Fibroblast of villous mesenchyme (primary cell): Measurements from ENCODE around the gene MED6. TPM values are rescaled to one million over a fixed set of nuclear protein-coding genes. Genes with fewer than 3 reads are reported as not detected.

Experiments
- DNase-seq: peaks from one replicate; pipeline ENCODE4 v3.0.0-alpha.2; 2010; ENCODE audit warnings: low read depth
- H3K4me3 ChIP-seq: 2 replicates; pipeline ENCODE4 v1.5.1; 2011; ENCODE audit warnings: low read depth, mild to moderate bottlenecking, low read length
- small RNA-seq: library from RNA; depleted of rRNA; stranded (forward); fragments of <200 nt; gene quantifications from one replicate; pipeline ENCODE3, GENCODE V24; 2012
- total RNA-seq: library from RNA; depleted of rRNA; stranded (reverse); fragments of >200 nt; gene quantifications from 2 replicates; pipeline ENCODE4 v1.2.3, GENCODE V29; 2012
- TF ChIP-seq, protein P1 (sequence below): IDR thresholded peaks from 2 replicates; pipeline ENCODE4 v1.5.1; 2012; ENCODE audit warnings: low read depth, mild to moderate bottlenecking, low read length; ENCODE audit not compliant: insufficient read depth

The MED6 gene
- total RNA-seq, 1 donor = 38.4 TPM

- no peak for DNase-seq
- H3K4me3 ChIP-seq = no peak overlapping the region
- TF ChIP-seq, protein P1, sequence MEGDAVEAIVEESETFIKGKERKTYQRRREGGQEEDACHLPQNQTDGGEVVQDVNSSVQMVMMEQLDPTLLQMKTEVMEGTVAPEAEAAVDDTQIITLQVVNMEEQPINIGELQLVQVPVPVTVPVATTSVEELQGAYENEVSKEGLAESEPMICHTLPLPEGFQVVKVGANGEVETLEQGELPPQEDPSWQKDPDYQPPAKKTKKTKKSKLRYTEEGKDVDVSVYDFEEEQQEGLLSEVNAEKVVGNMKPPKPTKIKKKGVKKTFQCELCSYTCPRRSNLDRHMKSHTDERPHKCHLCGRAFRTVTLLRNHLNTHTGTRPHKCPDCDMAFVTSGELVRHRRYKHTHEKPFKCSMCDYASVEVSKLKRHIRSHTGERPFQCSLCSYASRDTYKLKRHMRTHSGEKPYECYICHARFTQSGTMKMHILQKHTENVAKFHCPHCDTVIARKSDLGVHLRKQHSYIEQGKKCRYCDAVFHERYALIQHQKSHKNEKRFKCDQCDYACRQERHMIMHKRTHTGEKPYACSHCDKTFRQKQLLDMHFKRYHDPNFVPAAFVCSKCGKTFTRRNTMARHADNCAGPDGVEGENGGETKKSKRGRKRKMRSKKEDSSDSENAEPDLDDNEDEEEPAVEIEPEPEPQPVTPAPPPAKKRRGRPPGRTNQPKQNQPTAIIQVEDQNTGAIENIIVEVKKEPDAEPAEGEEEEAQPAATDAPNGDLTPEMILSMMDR = no peak
Measured at GRCh38 chr14:70538087-70538486, 62.4 kb downstream of the MED6 start.

DNA sequence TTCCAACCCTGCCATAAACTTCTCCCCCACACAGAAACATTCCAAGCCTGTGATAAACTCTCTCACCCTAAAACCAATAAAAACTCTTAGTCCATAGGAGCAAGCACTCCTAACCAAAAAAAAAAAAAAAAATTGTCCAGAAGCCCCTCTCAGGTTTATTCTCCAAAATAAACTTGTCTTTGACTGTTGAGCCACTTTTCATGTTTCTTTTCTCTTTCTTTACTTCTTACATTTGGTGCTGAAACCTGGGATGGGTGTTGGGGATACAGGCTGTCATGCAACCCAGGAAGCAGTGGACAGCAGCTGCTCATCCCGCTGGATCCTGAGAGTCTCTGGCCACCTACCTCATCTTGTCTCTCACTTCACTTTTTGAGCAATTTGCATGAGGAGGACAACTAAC lies 63.6 kb downstream of the MED6 start:
- DNase-seq = no peak
- TF ChIP-seq, protein P1 = no peak
- H3K4me3 ChIP-seq = no peak overlapping the region

DNA sequence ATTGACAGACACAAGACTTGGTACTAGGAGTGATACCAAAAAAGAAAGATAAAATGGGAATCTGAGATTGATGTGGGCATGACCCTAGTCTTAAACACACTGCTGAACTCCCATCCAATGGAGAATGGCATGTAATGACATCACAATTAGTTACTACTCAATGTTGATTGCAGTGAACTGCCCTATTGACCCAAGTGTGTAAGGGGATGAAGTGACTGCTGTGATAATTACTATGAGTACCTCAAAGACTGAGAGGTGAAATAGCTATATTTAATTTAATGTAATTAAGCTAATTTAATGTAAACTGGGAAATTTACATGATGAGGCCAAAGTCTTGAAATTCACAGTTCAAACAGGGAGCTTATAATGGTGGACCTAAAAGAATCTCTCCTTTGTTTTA lies 65.6 kb downstream of the MED6 start, which contains the start of gene ADAM20:
ADAM20 (minus strand) TSS at position 101 of the 400 bp plus-strand sequence. CDS start 10,247 bp downstream, outside the sequence.
- TF ChIP-seq, protein P1 = no peak
- DNase-seq = no peak
- H3K4me3 ChIP-seq = no peak within 1 kb of the TSS

Small RNAs within 50 kb of the gene (small RNA-seq; reads per million reads assigned to genes)
- gene RN7SL77P = not detected

Other genes starting within 250 kb of the MED6 start
- gene COX16, start 241.0 kb downstream of the MED6 start, total RNA-seq = 32.2 and 45.8 TPM in 2 replicates
- 20.6 and 20.7 TPM in 2 replicates for gene SYNJ2BP, start 183.6 kb downstream of the MED6 start, total RNA-seq
- under 0.01 and 0.43 TPM in 2 replicates for gene ADAM21, start 148.5 kb downstream of the MED6 start, total RNA-seq
- 0.64 and 0.86 TPM in 2 replicates for gene ADAM20, start 65.7 kb downstream of the MED6 start, total RNA-seq
- under 0.01 TPM in 2 replicates for gene TTC9, start 41.3 kb upstream of the MED6 start, total RNA-seq
- gene MAP3K9, start 208.9 kb upstream of the MED6 start, total RNA-seq = under 0.01 and 0.43 TPM in 2 replicates